Hematopoietic multipotent progenitor cell treated with erythropoietin and hydrocortisone succinate and interleukin-3 and kit ligand, for 17 days (in vitro differentiated cells): Measurements from ENCODE around the gene LFNG.

ENCODE experiments used
- DNase-seq: peaks from one replicate; pipeline ENCODE4 v3.0.0-alpha.2; 2015; ENCODE audit warnings: low spot score

Gene LFNG

GRCh38 chr7:2483494-2483893 is 36.1 kb upstream of the LFNG start:
- DNase-seq, result no peak

- DNase-seq, result no peak
Measured at GRCh38 chr7:2484868-2485267, 34.7 kb upstream of the LFNG start.

GRCh38 chr7:2487586-2488271 is 31.8 kb upstream of the LFNG start:
- no peak for DNase-seq

- DNase-seq, result no peak
Measured at GRCh38 chr7:2488272-2488645, 31.3 kb upstream of the LFNG start.

- DNase-seq, result no peak
Measured at GRCh38 chr7:2488681-2489080, 30.9 kb upstream of the LFNG start.

GRCh38 chr7:2490181-2490651 is 29.4 kb upstream of the LFNG start:
- DNase-seq, result no peak

- no peak for DNase-seq
Measured at GRCh38 chr7:2492038-2492437, 27.5 kb upstream of the LFNG start.

GRCh38 chr7:2493205-2494164 is 26.1 kb upstream of the LFNG start:
- no peak for DNase-seq

- no peak for DNase-seq
Measured at GRCh38 chr7:2494191-2495130, 25.1 kb upstream of the LFNG start.

- DNase-seq, result no peak
Measured at GRCh38 chr7:2495418-2496299, 23.9 kb upstream of the LFNG start.

GRCh38 chr7:2496375-2496774 is 23.2 kb upstream of the LFNG start:
- no peak for DNase-seq

GRCh38 chr7:2497065-2497464 is 22.5 kb upstream of the LFNG start:
- no peak for DNase-seq

GRCh38 chr7:2497500-2498336 is 21.9 kb upstream of the LFNG start:
- DNase-seq, result no peak

GRCh38 chr7:2498708-2499107 is 20.9 kb upstream of the LFNG start:
- no peak for DNase-seq

GRCh38 chr7:2499181-2499580 is 20.4 kb upstream of the LFNG start:
- DNase-seq, result no peak

GRCh38 chr7:2499719-2500430 is 19.7 kb upstream of the LFNG start:
- no peak for DNase-seq

GRCh38 chr7:2500701-2501100 is 18.9 kb upstream of the LFNG start:
- DNase-seq, result no peak

- DNase-seq, result no peak
Measured at GRCh38 chr7:2501947-2502646, 17.5 kb upstream of the LFNG start.

- DNase-seq, result no peak
Measured at GRCh38 chr7:2502647-2502966, 17.0 kb upstream of the LFNG start.
